Ectodermal cell (in vitro differentiated cells): ENCODE data around the gene BMP8B.
"Not testable (repeated sequence)": the region's sequence is repeated elsewhere in the genome, so short reads cannot be mapped to it uniquely, and the experiment has no call there.

Experiments used
- H3K27ac ChIP-seq: 2 replicates; pipeline ENCODE4 v1.7.0; 2013; ENCODE audit warnings: mild to moderate bottlenecking, low read depth, low read length; ENCODE audit not compliant: insufficient read depth, poor library complexity, severe bottlenecking
- H3K27me3 ChIP-seq: 2 replicates; pipeline ENCODE4 v1.7.0; 2013; ENCODE audit warnings: mild to moderate bottlenecking, low read length; ENCODE audit not compliant: insufficient read depth, control insufficient read depth, poor library complexity, severe bottlenecking
- H3K36me3 ChIP-seq: one replicate; pipeline ENCODE4 v1.7.0; 2013; ENCODE audit warnings: low read length; ENCODE audit not compliant: control insufficient read depth, insufficient read depth
- H3K4me1 ChIP-seq: one replicate; pipeline ENCODE4 v1.7.0; 2013; ENCODE audit warnings: low read length; ENCODE audit not compliant: control insufficient read depth, insufficient read depth
- H3K4me3 ChIP-seq: 2 replicates; pipeline ENCODE4 v1.7.0; 2013; ENCODE audit warnings: low read depth, low read length, control low read depth; ENCODE audit not compliant: insufficient read depth
- H3K9me3 ChIP-seq: 2 replicates; pipeline ENCODE4 v1.7.0; 2013; ENCODE audit warnings: mild to moderate bottlenecking, low read length, moderate library complexity; ENCODE audit not compliant: control insufficient read depth
- WGBS, 2 experiments: methylation state at CpG; one replicate each; pipeline ENCODE4 v1.1.7; 2013; ENCODE audit warnings: missing lambda C conversion rate in 2 of 2; 5-methylcytosine and 5-hydroxymethylcytosine counted together

BMP8B gene

DNA sequence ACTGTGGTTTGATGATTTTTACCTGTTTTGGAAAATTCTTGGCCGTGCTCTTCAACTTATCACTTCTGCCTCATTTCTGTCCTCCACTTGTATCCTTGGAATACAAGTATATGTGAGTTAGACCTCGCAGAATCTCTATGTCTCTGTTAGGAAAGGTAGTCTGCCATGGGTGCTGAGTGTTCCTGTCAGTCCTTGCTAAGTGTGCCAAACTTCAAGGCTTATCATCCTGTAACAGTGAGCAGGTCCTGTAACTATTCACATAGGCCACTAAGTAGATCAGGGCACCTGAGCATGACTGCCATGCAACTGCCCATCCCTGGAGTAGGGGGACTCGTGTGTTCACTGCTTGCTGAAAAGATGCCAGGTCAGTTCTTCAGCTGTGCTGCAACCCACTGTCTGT is 24.2 kb upstream of the BMP8B start:
- no peaks in the 10 kb centered on the region for H3K9me3 ChIP-seq
- WGBS, 2 experiments: 92 to 95% methylated on average over 2 to 3 of the region's 3 CpGs
- no peak overlapping the region for H3K27ac ChIP-seq
- H3K4me1 ChIP-seq: no peaks in the 10 kb centered on the region
- no peak overlapping the region for H3K4me3 ChIP-seq
- no peaks in the 10 kb centered on the region for H3K36me3 ChIP-seq
- H3K27me3 ChIP-seq: no peaks in the 10 kb centered on the region

DNA sequence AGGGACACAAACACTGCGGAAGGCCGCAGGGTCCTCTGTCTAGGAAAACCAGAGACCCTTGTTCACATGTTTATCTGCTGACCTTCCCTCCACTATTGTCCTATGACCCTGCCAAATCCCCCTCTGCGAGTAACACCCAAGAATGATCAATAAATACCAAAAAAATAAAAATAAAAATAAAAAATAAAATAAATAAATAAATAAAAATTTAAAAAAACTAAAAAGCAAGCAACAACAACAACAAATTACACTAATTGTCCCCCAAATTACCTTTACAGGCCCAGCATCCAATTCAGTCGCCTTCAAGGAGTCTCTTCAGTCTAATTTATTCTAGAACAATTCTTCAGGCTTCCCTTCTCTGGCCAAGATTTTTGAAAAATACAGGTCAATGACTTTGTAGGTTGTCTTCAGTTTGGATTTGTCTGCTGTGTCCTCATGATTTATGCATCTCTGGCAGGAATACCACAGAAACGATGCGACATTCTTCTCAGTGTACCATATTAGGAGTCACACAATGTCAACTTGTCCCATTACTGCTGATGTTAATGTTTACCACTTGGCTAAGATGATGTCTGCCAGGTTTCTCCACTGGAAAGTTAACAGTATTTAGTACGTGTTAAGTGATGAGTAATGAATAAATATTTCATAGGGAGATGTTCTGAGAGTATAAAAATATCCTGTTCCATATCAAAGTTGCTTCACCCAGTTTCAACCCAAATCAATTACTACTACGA is 20.3 kb upstream of the BMP8B start:
- Histone ChIP-seq H3K4me1 (no peaks in the 10 kb centered on the region), H3K27ac (no peak overlapping the region), H3K36me3 (no peaks in the 10 kb centered on the region), H3K4me3 (no peak overlapping the region), H3K27me3 (no peaks in the 10 kb centered on the region), H3K9me3 (peaks cover 4% of the 10 kb centered on the region)
- 87 to 99% methylated on average over 5 of the region's 8 CpGs for WGBS, 2 experiments

DNA sequence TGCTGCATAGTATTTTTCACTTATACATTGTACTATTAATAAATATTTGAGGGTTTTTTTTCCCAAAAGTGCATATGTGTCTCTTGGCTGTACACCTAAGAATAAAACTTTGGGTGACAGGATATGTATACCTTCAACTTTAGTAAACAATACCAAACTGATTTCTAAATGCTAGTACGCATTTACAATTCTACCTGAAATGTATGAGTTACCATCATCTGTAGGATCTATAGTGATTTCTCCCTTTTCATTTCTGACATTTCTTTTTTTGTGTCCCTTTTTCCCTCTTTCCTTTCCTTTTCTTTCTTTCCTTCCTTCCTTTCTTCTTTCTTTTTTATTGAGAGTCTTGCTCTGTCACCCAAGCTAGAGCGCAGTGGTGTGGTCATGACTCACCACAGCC is 16.7 kb upstream of the BMP8B start:
- peaks cover 4% of the 10 kb centered on the region for H3K9me3 ChIP-seq
- WGBS, 2 experiments: 94 to 97% methylated on average over 2 of the region's 2 CpGs
- no peaks in the 10 kb centered on the region for H3K36me3 ChIP-seq
- no peak overlapping the region for H3K27ac ChIP-seq
- H3K27me3 ChIP-seq: no peaks in the 10 kb centered on the region
- no peaks in the 10 kb centered on the region for H3K4me1 ChIP-seq
- no peak overlapping the region for H3K4me3 ChIP-seq

DNA sequence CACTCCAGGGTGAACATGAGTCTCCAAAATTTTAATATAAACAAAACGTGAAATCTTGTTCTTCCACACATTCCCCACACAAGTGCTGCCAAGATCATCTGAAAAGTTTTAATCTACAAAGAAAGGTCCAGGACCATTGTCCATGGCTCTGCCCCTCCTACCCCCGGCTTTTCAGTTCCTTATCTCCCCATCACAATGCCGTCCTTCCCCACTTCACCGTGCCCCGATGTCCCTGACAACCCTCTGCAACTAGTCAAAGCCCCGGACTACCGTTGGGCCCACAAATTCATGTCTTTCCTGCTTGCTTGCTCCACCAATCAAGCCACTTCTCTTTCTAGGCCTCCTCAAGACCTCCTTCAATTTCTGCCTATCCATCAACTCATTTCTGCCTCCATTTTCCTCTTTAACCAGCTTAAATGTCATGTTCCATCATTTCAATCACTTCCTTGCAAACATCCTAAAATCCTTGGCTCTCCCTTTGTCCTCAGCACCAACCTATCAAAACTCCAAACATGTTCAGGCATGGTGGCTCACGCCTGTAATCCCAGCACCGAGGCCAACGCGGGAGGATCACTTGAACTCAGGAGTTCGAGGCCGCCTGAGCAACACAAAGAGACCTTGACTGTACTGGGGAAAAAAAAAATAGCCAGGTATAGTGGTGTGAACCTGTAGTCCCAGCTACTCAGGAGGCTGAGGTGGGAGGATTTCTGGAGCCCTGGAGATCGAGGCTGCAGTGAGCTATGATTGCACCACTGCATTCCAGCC is 14.0 kb upstream of the BMP8B start:
- Histone ChIP-seq H3K4me3 (no peak overlapping the region), H3K9me3 (peaks cover 4% of the 10 kb centered on the region), H3K36me3 (no peaks in the 10 kb centered on the region), H3K4me1 (no peaks in the 10 kb centered on the region), H3K27ac (no peak overlapping the region), H3K27me3 (no peaks in the 10 kb centered on the region)
- WGBS, 2 experiments: 90 to 92% methylated on average over 14 of the region's 14 CpGs

DNA sequence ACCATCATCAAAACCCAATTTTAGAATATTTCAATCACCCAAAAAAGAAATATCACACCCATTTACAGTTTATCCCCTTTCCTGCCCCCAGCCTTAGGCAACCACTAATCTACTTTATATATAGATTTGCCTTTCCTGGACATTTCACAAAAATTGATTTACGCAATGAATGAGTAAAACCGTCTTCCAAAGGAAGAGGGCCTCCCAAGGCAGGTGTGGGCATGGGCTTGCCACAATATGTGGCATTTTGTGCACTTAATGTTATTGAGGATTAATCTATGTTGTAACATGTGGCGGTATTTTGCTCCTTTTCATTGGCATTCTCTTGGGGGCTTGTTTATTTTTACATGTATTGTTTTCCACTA is 11.8 kb upstream of the BMP8B start:
- WGBS, 2 experiments: 89 to 97% methylated on average over 3 of the region's 3 CpGs
- Histone ChIP-seq H3K4me1 (no peaks in the 10 kb centered on the region), H3K27ac (no peak overlapping the region), H3K9me3 (peaks cover under 1% of the 10 kb centered on the region), H3K27me3 (no peaks in the 10 kb centered on the region), H3K36me3 (no peaks in the 10 kb centered on the region), H3K4me3 (no peak overlapping the region)

DNA sequence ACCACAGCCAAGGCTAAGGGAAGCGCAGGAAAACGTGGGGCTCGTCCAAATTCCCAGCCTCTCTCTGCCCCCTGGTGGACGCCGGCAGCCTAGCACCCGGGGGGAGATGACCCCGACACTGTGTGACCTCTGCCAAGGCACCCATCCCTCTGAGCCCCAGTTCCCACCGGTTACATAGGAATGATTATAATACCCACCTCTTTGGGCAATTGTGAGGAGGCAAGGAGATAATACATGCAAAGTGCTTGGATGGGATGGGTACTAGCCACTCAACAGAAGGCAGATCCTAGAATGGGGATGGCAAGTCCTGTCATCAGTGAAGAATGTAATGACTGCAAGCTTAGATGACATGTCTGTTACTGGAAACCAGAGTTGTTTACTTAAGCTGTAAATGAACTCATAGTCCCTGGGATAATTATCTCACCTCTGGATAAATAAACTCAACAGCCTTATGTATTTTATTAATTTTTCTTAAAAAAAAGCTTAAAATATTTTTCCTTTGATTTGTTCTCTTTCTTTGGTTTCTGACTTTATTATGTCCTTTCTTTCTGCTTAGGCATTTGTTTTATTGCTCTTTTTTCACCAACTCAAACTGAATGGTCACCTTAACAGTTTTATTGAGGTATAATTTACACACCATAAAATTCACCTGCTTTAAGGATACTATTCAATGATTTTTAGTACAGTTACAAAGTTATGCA is 11.3 kb upstream of the BMP8B start:
- 5 to 9% methylated on average over 8 of the region's 8 CpGs for WGBS, 2 experiments
- no peak overlapping the region for H3K4me3 ChIP-seq
- H3K27ac ChIP-seq: no peak overlapping the region
- H3K4me1 ChIP-seq: no peaks in the 10 kb centered on the region
- no peaks in the 10 kb centered on the region for H3K36me3 ChIP-seq
- H3K27me3 ChIP-seq: no peaks in the 10 kb centered on the region
- no peaks in the 10 kb centered on the region for H3K9me3 ChIP-seq

DNA sequence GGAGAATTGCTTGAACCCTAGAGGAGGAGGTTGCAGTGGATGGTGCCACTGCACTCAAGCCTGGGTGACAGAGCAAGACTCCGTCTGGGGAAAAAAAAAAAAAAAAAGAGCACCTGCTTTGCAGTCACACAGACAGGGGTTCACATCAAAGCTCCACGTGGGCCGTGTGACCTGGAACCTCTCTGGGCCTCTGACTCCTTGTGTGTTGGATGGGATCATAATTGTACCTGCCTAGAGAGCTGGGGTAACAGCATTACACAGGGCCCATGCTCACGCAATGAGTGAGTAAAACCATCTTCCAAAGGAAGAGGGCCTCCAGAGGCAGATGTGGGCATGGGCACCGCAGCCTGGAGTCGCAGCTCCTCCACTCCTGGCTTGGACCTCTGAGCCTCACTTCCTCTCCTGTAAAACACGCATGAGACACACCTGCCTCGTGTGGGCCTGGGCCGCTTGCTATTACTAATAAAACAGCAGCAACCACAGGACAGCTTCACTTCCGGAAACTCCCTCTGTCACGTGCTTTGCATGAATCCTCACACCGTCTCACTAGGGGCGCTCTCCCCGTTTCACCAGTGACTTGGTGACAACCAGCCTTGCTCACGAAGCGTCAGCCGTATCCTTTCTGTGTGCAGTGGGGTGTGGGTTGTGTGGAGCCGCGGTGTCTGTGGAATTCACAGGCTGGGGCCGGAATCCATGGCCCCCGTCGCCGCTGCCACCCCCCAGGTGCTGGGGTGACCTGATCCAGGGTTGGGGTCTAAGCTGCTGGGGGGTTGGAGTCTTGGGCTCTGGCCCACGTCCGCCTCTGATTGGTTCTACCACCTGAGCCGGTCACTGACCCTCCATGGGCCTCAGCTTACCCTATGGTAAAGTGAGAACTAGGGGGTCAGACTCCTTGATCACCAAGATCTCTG is 10.4 kb upstream of the BMP8B start:
- not testable (repeated sequence) for H3K4me3 ChIP-seq, H3K27ac ChIP-seq, H3K27me3 ChIP-seq, H3K4me1 ChIP-seq, H3K36me3 ChIP-seq, H3K9me3 ChIP-seq
- 76 to 77% methylated on average over 17 to 20 of the region's 26 CpGs for WGBS, 2 experiments

DNA sequence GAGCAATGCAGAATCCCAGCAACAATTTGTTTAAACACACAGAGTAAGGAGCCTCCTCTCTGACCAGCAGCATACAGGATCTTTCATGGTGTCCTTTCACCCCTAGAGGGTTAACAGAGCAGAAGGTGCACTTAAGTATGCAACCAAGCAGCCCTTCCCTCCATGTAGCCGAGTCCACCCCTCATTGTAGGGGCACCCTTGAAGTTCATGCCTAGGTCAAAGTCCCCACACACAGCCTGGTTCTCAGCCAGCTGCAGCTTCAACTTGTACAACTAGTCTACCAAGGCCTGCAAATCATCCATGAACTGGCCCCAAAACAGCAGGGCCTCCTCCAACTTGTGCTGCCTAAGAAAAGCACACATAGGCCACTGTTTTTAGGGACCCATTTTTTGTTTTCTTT is 7.0 kb upstream of the BMP8B start:
- WGBS, 2 experiments: 52 to 62% methylated on average over 1 of the region's 1 CpG
- H3K4me3 ChIP-seq: no peak overlapping the region

DNA sequence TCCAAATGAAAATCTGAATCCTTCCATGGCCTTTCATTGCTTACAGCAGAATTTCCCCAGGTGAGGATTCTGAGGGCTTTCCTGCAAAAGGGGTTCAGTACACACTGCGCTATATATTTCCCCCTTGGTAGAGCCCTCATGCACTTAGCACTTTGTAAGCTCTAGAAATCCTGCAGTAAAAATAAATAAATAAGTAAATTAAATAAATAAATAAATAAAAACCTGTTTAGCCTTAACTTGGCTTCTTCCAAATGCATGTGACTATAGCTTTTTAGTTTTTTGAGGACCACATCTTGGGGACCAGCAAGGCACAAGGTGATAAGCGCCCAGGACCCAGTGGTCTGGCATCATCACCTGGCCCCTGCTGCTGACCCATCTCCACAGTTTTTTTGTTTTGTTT is 3.2 kb upstream of the BMP8B start:
- H3K4me3 ChIP-seq: no peak overlapping the region
- WGBS, 2 experiments: 96 to 98% methylated on average over 2 of the region's 2 CpGs
- no peak overlapping the region for H3K27ac ChIP-seq
- peaks cover 66% of the 10 kb centered on the region for H3K27me3 ChIP-seq
- H3K4me1 ChIP-seq: no peaks in the 10 kb centered on the region
- H3K9me3 ChIP-seq: no peaks in the 10 kb centered on the region
- no peaks in the 10 kb centered on the region for H3K36me3 ChIP-seq

More for the DNA sequence above, 7.0 kb upstream of the BMP8B start:
- Histone ChIP-seq H3K9me3 (no peaks in the 10 kb centered on the region), H3K4me1 (no peaks in the 10 kb centered on the region), H3K27ac (no peak overlapping the region), H3K27me3 (peaks cover 28% of the 10 kb centered on the region), H3K36me3 (no peaks in the 10 kb centered on the region)
